ENCODE measurements around the gene SCN7A. TPM values are rescaled to one million over a fixed set of nuclear protein-coding genes. Genes with fewer than 3 reads are reported as not detected.

The SCN7A gene
- polyA plus RNA-seq, 2 of the 4 experiments (the other 2 are of a cell fraction): not detected

GRCh38 chr2:166432331-166432730 is 61.7 kb downstream of the SCN7A start:
- no peak for ATAC-seq
- FAIRE-seq: no peak

GRCh38 chr2:166424841-166425240 is 69.2 kb downstream of the SCN7A start:
- ChIA-PET POLR2A (no interaction called here), CTCF (interaction anchor here (1.4 kb wide), 1 partner anchor 64 kb away, joined by 5 read pairs; no protein-coding TSS in a partner anchor)
- no peak overlapping the region for H3K27ac ChIP-seq
- no peaks in the 10 kb centered on the region for H3K4me1 ChIP-seq
- H3K4me3 ChIP-seq: no peak overlapping the region
- WGBS (ENCODE audit: missing lambda C conversion rate): 61% methylated on average over 5 of the region's 5 CpGs
- DNase-seq (ENCODE audit: low read depth in 1 of 2, low spot score in 1 of 2): no peak
- no peak overlapping the region for H3K4me2 ChIP-seq
- TF ChIP-seq PHF8 (IDR thresholded peaks at IDR 0.05; ENCODE audit: borderline replicate concordance, low read depth) (no peak), HEYL (CRISPR knock-in tag; IDR thresholded peaks at IDR 0.05) (no peak), HDAC2 (IDR thresholded peaks at IDR 0.05) (no peak), MYC (IDR thresholded peaks at IDR 0.05; ENCODE audit: borderline replicate concordance, low read length) (no peak), CBX8 (IDR thresholded peaks at IDR 0.05) (no peak), CBX2 (IDR thresholded peaks at IDR 0.05; ENCODE audit: borderline replicate concordance, low read depth) (no peak), SREBF2 (IDR thresholded peaks at IDR 0.05) (no peak), EP300 (IDR thresholded peaks at IDR 0.05) (no peak), MAFK (IDR thresholded peaks at IDR 0.05; ENCODE audit: partially characterized antibody) (no peak), SMC3 (IDR thresholded peaks at IDR 0.05) (no peak), NR3C1 (IDR thresholded peaks at IDR 0.05) (no peak), NFE2L2 (conservative IDR thresholded peaks at IDR 0.05; ENCODE audit: low read length) (no peak), CEBPB (IDR thresholded peaks at IDR 0.05) (no peak), KDM5A (IDR thresholded peaks at IDR 0.05) (no peak), ATOH8 (CRISPR knock-in tag; IDR thresholded peaks at IDR 0.05; ENCODE audit: low read depth) (no peak)
- TF ChIP-seq, protein P1, sequence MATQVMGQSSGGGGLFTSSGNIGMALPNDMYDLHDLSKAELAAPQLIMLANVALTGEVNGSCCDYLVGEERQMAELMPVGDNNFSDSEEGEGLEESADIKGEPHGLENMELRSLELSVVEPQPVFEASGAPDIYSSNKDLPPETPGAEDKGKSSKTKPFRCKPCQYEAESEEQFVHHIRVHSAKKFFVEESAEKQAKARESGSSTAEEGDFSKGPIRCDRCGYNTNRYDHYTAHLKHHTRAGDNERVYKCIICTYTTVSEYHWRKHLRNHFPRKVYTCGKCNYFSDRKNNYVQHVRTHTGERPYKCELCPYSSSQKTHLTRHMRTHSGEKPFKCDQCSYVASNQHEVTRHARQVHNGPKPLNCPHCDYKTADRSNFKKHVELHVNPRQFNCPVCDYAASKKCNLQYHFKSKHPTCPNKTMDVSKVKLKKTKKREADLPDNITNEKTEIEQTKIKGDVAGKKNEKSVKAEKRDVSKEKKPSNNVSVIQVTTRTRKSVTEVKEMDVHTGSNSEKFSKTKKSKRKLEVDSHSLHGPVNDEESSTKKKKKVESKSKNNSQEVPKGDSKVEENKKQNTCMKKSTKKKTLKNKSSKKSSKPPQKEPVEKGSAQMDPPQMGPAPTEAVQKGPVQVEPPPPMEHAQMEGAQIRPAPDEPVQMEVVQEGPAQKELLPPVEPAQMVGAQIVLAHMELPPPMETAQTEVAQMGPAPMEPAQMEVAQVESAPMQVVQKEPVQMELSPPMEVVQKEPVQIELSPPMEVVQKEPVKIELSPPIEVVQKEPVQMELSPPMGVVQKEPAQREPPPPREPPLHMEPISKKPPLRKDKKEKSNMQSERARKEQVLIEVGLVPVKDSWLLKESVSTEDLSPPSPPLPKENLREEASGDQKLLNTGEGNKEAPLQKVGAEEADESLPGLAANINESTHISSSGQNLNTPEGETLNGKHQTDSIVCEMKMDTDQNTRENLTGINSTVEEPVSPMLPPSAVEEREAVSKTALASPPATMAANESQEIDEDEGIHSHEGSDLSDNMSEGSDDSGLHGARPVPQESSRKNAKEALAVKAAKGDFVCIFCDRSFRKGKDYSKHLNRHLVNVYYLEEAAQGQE (IDR thresholded peaks at IDR 0.05): no peak
- TF ChIP-seq, protein P2, sequence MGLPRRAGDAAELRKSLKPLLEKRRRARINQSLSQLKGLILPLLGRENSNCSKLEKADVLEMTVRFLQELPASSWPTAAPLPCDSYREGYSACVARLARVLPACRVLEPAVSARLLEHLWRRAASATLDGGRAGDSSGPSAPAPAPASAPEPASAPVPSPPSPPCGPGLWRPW (IDR thresholded peaks at IDR 0.05): no peak
- no peak for FAIRE-seq
- no peaks in the 10 kb centered on the region for H3K9me3 ChIP-seq
- peak in 1 of 2 experiments; percentile 19; a peak in 1 of 6 replicates for ATAC-seq

More at GRCh38 chr2:166432331-166432730, 61.7 kb downstream of the SCN7A start:
- Histone ChIP-seq H3K4me3 (no peak overlapping the region), H3K4me1 (no peaks in the 10 kb centered on the region), H3K27ac (no peak overlapping the region), H3K9me3 (no peaks in the 10 kb centered on the region), H3K4me2 (no peak overlapping the region)
- DNase-seq (ENCODE audit: low read depth in 1 of 2, low spot score in 1 of 2): no peak
- POLR2A ChIA-PET: no interaction called here
- TF ChIP-seq POLR2A (IDR thresholded peaks at IDR 0.05; ENCODE audit: low read length) (no peak), BHLHE40 (IDR thresholded peaks at IDR 0.05; ENCODE audit: low read depth, low read length) (no peak)
- CTCF ChIA-PET: interaction anchor here (1.4 kb wide), 1 partner anchor 252 kb away, joined by 3 read pairs; no protein-coding TSS in a partner anchor
- 16% methylated on average over 1 of the region's 1 CpG for WGBS (ENCODE audit: missing lambda C conversion rate)

DNA sequence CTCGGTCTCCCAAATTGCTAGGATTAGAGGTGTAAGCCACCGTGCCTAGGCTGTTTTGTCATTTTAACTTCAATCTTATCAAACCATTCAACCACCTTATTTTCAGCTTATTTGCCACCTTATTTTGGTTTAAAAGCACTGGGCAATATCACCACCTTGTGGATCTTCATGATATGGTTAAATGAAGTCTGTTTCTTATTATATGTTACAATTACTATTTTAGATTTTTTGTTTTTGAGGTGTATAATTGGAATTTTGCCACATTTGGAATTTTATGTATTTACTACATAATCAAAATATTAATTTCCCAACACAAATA is 74.5 kb downstream of the SCN7A start:
- Histone ChIP-seq H3K4me3 (no peak overlapping the region), H3K4me1 (0 out of 3 replicates have a peak, but pooled peaks cover 4% of the 10 kb centered on the region), H3K9me3 (no peaks in the 10 kb centered on the region), H3K4me2 (peak overlapping the region; percentile 44), H3K27ac (no peak overlapping the region)
- FAIRE-seq (no peak), DNase-seq (ENCODE audit: low read depth in 1 of 2, low spot score in 1 of 2) (peak in 1 of 2 experiments; percentile 58), ATAC-seq (peak; percentile 80 to 87; a peak in 5 of 6 replicates)
- 0% methylated on average over 2 of the region's 2 CpGs for WGBS (ENCODE audit: missing lambda C conversion rate)
- ChIA-PET CTCF (interaction anchor here (0.7 to 1.2 kb wide), 15 partner anchors 9 to 293 kb away, joined by 3 to 13 read pairs (median 3); no protein-coding TSS in a partner anchor), POLR2A (interaction anchor here (1.5 kb wide), 1 partner anchor 44 kb away, joined by 6 read pairs; the partner anchor contains the start of gene SCN9A)
- TF ChIP-seq, protein P3, sequence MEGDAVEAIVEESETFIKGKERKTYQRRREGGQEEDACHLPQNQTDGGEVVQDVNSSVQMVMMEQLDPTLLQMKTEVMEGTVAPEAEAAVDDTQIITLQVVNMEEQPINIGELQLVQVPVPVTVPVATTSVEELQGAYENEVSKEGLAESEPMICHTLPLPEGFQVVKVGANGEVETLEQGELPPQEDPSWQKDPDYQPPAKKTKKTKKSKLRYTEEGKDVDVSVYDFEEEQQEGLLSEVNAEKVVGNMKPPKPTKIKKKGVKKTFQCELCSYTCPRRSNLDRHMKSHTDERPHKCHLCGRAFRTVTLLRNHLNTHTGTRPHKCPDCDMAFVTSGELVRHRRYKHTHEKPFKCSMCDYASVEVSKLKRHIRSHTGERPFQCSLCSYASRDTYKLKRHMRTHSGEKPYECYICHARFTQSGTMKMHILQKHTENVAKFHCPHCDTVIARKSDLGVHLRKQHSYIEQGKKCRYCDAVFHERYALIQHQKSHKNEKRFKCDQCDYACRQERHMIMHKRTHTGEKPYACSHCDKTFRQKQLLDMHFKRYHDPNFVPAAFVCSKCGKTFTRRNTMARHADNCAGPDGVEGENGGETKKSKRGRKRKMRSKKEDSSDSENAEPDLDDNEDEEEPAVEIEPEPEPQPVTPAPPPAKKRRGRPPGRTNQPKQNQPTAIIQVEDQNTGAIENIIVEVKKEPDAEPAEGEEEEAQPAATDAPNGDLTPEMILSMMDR (IDR thresholded peaks at IDR 0.05): peak; percentile 77
- no peak for TF ChIP-seq CHD4 (IDR thresholded peaks at IDR 0.05; ENCODE audit: borderline replicate concordance)
- peak; percentile 85 to 88 for TF ChIP-seq RAD21 (conservative IDR thresholded peaks at IDR 0.05 in 1 of 2, IDR thresholded peaks at IDR 0.05 in 1 of 2)
- TF ChIP-seq, protein P4, sequence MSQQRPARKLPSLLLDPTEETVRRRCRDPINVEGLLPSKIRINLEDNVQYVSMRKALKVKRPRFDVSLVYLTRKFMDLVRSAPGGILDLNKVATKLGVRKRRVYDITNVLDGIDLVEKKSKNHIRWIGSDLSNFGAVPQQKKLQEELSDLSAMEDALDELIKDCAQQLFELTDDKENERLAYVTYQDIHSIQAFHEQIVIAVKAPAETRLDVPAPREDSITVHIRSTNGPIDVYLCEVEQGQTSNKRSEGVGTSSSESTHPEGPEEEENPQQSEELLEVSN (IDR thresholded peaks at IDR 0.05; ENCODE audit: borderline replicate concordance, low read depth): no peak
- TF ChIP-seq SMC3 (IDR thresholded peaks at IDR 0.05): peak; percentile 76

All from A549 (cell line).